Cardiac fibroblast (primary cell): ENCODE measurements around the gene ADPRH.
"Not testable (repeated sequence)": the region's sequence is repeated elsewhere in the genome, so short reads cannot be mapped to it uniquely, and the experiment has no call there.

Experiments
- DNase-seq, 2 donors: peaks; one replicate each; pipeline versions ENCODE4 v3.0.0 to v3.0.0-alpha.2; 2010; ENCODE audit warnings: low read depth in 2 of 2
- H3K4me3 ChIP-seq, 2 donors: replicated peaks in 1 of 2; 1 replicate in 1 of 2; 2 replicates in 1 of 2; pipeline ENCODE4 v1.5.1; 2011; ENCODE audit warnings: low read depth in 2 of 2, low read length in 2 of 2, mild to moderate bottlenecking in 2 of 2, moderate library complexity in 1 of 2
- CTCF ChIP-seq: IDR thresholded peaks from one replicate; pipeline ENCODE4 v1.5.1; 2011; ENCODE audit warnings: low read depth, mild to moderate bottlenecking, low read length, inconsistent platforms

The ADPRH gene

GRCh38 chr3:119586733-119587172 is 7.5 kb downstream of the ADPRH start:
- no peak overlapping the region for H3K4me3 ChIP-seq
- no peak for DNase-seq
- TF ChIP-seq CTCF, result no peak

- DNase-seq, result peak in 1 of 2 donors; percentile 17
- no peak for TF ChIP-seq CTCF
- no peak overlapping the region for H3K4me3 ChIP-seq
These were observed 8.8 kb downstream of the ADPRH start for GRCh38 chr3:119588112-119588511.

GRCh38 chr3:119589102-119589773 is 9.9 kb downstream of the ADPRH start:
- no peak for TF ChIP-seq CTCF
- no peak for DNase-seq
- H3K4me3 ChIP-seq, result no peak overlapping the region

- no peak for TF ChIP-seq CTCF
- no peak for DNase-seq
- H3K4me3 ChIP-seq, result no peak overlapping the region
These were observed 11.4 kb downstream of the ADPRH start for GRCh38 chr3:119590706-119591105.

GRCh38 chr3:119592861-119593260 is 13.6 kb downstream of the ADPRH start:
- no peak overlapping the region for H3K4me3 ChIP-seq
- DNase-seq, result no peak
- no peak for TF ChIP-seq CTCF

GRCh38 chr3:119594066-119594465 is 14.8 kb downstream of the ADPRH start:
- no peak overlapping the region for H3K4me3 ChIP-seq
- no peak for DNase-seq
- TF ChIP-seq CTCF, result no peak

- not testable (repeated sequence) for DNase-seq, H3K4me3 ChIP-seq
These were observed 15.6 kb downstream of the ADPRH start for GRCh38 chr3:119594929-119595328.
